ENCODE results near the gene RTP4. TPM values are rescaled to one million over a fixed set of nuclear protein-coding genes. Genes with fewer than 3 reads are reported as not detected.

Gene RTP4
- total and polyA plus RNA-seq, 9 of the 15 experiments (the other 6 are each of a cell fraction or from before 2014, with no cell fraction given) = 0.06 to 0.17 TPM; not detected in 7

DNA sequence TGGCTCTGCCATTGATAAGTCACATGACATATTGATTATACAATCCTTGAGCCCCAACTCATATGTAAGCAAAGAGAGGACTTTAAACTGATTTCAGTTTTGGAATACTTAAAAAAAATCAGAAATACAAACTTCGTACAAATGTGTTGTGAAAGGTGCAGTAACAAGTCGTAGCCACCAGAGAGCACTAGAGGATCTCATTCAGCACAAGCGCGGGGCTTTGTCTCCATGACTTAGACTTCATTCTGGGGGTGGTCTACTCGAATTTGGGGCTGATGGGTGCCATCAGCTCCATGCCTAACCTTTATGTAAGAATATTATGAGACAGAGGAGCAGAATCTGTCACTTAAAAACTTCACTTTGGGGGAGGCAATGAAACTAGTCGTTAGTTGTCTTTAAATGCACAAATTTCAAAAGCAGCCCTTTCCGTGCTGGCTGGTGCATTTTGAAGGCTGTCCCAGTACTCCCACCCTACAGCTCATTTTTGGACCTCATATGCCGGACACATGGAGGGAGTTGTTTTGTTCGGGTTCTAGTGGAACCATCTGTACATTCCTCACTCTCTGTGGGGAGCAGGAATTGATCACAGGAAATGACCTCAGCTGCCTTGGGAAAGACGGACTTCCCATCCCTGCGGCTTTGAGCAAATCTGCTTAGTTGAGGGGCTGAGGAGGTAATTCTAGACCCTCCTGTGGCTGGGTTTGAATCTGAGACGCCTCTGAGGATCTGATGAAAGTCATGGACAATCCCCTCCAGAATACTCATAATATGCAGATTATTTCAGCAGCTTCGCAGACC, 49.2 kb upstream of the RTP4 start:
- in situ Hi-C loops (cut with MboI) (loop anchor here (5.0 kb wide), 1 partner anchor 358 kb away; no protein-coding TSS in a partner anchor), intact Hi-C loops (cut with micrococcal nuclease) (loop anchor here (1.0 to 10.0 kb wide), 6 partner anchors 99 to 1638 kb away; no protein-coding TSS in a partner anchor)
- Histone ChIP-seq H3K4me3 (no peak overlapping the region), H3K36me3 (ENCODE audit: control insufficient read depth, insufficient read depth, low read length) (no peaks in the 10 kb centered on the region), H3K79me2 (ENCODE audit: control insufficient read depth, insufficient read depth, low read length) (no peaks in the 10 kb centered on the region), H3K27ac (ENCODE audit: extremely low read depth, low read depth, low read length) (no peak overlapping the region), H3K4me1 (replicated peaks in 1 of 2; ENCODE audit: control insufficient read depth in 2 of 2, insufficient read depth in 2 of 2, low read length in 2 of 2) (no peaks in the 10 kb centered on the region; a peak in 1 of 5 replicates), H3K9me1 (ENCODE audit: control insufficient read depth, insufficient read depth, low read length) (no peaks in the 10 kb centered on the region), H4K20me1 (replicated peaks; ENCODE audit: control insufficient read depth, insufficient read depth, low read length) (no peaks in the 10 kb centered on the region), H3K4me2 (ENCODE audit: insufficient read depth, low read length) (peak overlapping the region; percentile 22; the same call in 1 of the 2 replicates), H3K27me3 (ENCODE audit: control insufficient read depth in 2 of 2, insufficient read depth in 2 of 2, low read length in 2 of 2) (no peaks in the 10 kb centered on the region; a peak in 1 of 5 replicates), H3K9ac (ENCODE audit: insufficient read depth in 1 of 2, low read depth in 2 of 2, low read length in 2 of 2) (no peak overlapping the region; a peak in 1 of 4 replicates), H2AFZ (ENCODE audit: low read depth, low read length) (peak overlapping the region; percentile 58), H3K9me3 (replicated peaks; ENCODE audit: control insufficient read depth, insufficient read depth, low read depth, low read length) (no peaks in the 10 kb centered on the region)
- POLR2A ChIA-PET = interaction anchor here (0.7 to 2.9 kb wide), 4 partner anchors 14 to 360 kb away, joined by 3 to 15 read pairs (median 4); no protein-coding TSS in a partner anchor
- DNase-seq (ENCODE audit: extremely low read depth in 1 of 4, low spot score in 3 of 4) (peak; percentile 53 to 66 (median 62)), FAIRE-seq (peak; percentile 93), ATAC-seq (peak; percentile 76)
- no TSS peak for BruUV-seq (replicated peaks)
- CTCF ChIA-PET (ENCODE audit: low intra/inter-chr PET ratio) = interaction anchor here (0.5 to 6.0 kb wide), 9 partner anchors 24 to 1636 kb away, joined by 3 to 147 read pairs (median 3); no protein-coding TSS in a partner anchor
- WGBS (ENCODE audit: insufficient coverage, low coverage, missing lambda C conversion rate) = 2% methylated on average over 13 of the region's 13 CpGs
- peak; percentile 79; the same call in 1 of the 2 replicates for TF ChIP-seq STAG1 (CRISPR knock-in tag; IDR thresholded peaks at IDR 0.05; ENCODE audit: borderline replicate concordance)
- TF ChIP-seq ARID2 (IDR thresholded peaks at IDR 0.05) = peak; percentile 50; the same call in 1 of the 2 replicates
- no peak for TF ChIP-seq CHD2 (IDR thresholded peaks at IDR 0.05; ENCODE audit: low read depth, low read length)
- TF ChIP-seq, protein P1, sequence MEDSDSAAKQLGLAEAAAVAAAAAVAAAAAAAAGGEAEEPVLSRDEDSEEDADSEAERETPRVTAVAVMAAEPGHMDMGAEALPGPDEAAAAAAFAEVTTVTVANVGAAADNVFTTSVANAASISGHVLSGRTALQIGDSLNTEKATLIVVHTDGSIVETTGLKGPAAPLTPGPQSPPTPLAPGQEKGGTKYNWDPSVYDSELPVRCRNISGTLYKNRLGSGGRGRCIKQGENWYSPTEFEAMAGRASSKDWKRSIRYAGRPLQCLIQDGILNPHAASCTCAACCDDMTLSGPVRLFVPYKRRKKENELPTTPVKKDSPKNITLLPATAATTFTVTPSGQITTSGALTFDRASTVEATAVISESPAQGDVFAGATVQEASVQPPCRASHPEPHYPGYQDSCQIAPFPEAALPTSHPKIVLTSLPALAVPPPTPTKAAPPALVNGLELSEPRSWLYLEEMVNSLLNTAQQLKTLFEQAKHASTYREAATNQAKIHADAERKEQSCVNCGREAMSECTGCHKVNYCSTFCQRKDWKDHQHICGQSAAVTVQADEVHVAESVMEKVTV (CRISPR knock-in tag; IDR thresholded peaks at IDR 0.05) = peak; percentile 90
- peak; percentile 94 for TF ChIP-seq SMC3 (conservative IDR thresholded peaks at IDR 0.05; ENCODE audit: insufficient read depth, low read depth, low read length)
- 0 out of 2 replicates have a peak, but pooled peaks have one; percentile 26 for TF ChIP-seq ESRRA (IDR thresholded peaks at IDR 0.05; ENCODE audit: borderline replicate concordance, low read depth)
- TF ChIP-seq JUNB (CRISPR knock-in tag; conservative IDR thresholded peaks at IDR 0.05) = no peak
- TF ChIP-seq RAD21 (CRISPR knock-in tag; conservative IDR thresholded peaks at IDR 0.05 in 1 of 2, IDR thresholded peaks at IDR 0.05 in 1 of 2) = peak; percentile 95 to 96
- TF ChIP-seq, protein P2, sequence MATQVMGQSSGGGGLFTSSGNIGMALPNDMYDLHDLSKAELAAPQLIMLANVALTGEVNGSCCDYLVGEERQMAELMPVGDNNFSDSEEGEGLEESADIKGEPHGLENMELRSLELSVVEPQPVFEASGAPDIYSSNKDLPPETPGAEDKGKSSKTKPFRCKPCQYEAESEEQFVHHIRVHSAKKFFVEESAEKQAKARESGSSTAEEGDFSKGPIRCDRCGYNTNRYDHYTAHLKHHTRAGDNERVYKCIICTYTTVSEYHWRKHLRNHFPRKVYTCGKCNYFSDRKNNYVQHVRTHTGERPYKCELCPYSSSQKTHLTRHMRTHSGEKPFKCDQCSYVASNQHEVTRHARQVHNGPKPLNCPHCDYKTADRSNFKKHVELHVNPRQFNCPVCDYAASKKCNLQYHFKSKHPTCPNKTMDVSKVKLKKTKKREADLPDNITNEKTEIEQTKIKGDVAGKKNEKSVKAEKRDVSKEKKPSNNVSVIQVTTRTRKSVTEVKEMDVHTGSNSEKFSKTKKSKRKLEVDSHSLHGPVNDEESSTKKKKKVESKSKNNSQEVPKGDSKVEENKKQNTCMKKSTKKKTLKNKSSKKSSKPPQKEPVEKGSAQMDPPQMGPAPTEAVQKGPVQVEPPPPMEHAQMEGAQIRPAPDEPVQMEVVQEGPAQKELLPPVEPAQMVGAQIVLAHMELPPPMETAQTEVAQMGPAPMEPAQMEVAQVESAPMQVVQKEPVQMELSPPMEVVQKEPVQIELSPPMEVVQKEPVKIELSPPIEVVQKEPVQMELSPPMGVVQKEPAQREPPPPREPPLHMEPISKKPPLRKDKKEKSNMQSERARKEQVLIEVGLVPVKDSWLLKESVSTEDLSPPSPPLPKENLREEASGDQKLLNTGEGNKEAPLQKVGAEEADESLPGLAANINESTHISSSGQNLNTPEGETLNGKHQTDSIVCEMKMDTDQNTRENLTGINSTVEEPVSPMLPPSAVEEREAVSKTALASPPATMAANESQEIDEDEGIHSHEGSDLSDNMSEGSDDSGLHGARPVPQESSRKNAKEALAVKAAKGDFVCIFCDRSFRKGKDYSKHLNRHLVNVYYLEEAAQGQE (IDR thresholded peaks at IDR 0.05; ENCODE audit: borderline replicate concordance) = peak; percentile 89
- TF ChIP-seq, protein P2 (CRISPR knock-in tag; IDR thresholded peaks at IDR 0.05; ENCODE audit: low read depth) = no peak
